ENCODE data around the gene TAS2R14.

GRCh38 chr12:10896854-10897253, 42.2 kb downstream of the TAS2R14 start:
- TF ChIP-seq EP300 (IDR thresholded peaks at IDR 0.05), result no peak
- no peak for TF ChIP-seq CTCF (IDR thresholded peaks at IDR 0.05)
- no peak for TF ChIP-seq POLR2A (IDR thresholded peaks at IDR 0.05)
